ENCODE results near the gene DPF3.

DNA sequence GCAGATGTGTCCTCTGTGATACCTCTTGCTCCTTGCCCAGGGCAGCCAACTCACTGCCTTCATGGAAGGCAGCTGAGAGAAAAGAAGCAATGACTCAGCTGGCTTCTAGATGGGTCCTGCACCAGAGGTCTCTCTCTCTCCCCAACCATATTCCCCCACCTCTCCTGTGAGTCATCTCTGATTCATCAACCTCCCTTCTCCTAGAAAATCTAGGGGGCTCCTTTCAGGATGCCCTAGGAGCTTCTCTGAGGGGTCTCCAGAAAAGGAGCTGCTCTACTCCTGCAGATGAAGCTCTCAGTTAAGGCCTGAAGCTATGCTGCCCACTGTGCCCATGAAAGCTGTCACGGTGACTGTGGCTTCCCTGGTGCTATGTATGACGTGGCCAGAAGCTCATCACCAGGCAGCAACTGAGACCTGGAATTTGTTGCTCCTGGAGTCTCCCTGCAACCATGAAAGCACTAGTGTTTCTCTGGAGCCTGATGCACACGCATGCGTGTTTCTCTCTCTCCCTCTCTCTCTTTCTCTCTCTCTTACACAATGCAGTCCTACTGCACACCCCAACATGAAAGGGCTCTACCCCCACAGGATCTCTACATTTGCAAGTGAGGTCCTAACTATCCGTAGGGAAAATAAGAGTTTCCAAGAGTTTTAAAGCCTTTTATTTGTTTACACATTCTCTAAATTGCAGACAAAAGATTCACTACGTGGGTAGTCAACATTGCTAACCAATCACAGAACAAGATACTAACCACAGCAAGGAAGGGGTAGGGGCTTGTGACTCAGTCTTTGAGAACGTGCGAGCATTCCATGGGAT is 285.3 kb downstream of the DPF3 start:
- TF ChIP-seq, protein P1, sequence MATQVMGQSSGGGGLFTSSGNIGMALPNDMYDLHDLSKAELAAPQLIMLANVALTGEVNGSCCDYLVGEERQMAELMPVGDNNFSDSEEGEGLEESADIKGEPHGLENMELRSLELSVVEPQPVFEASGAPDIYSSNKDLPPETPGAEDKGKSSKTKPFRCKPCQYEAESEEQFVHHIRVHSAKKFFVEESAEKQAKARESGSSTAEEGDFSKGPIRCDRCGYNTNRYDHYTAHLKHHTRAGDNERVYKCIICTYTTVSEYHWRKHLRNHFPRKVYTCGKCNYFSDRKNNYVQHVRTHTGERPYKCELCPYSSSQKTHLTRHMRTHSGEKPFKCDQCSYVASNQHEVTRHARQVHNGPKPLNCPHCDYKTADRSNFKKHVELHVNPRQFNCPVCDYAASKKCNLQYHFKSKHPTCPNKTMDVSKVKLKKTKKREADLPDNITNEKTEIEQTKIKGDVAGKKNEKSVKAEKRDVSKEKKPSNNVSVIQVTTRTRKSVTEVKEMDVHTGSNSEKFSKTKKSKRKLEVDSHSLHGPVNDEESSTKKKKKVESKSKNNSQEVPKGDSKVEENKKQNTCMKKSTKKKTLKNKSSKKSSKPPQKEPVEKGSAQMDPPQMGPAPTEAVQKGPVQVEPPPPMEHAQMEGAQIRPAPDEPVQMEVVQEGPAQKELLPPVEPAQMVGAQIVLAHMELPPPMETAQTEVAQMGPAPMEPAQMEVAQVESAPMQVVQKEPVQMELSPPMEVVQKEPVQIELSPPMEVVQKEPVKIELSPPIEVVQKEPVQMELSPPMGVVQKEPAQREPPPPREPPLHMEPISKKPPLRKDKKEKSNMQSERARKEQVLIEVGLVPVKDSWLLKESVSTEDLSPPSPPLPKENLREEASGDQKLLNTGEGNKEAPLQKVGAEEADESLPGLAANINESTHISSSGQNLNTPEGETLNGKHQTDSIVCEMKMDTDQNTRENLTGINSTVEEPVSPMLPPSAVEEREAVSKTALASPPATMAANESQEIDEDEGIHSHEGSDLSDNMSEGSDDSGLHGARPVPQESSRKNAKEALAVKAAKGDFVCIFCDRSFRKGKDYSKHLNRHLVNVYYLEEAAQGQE (IDR thresholded peaks at IDR 0.05; ENCODE audit: low read depth) = no peak
- TF ChIP-seq CEBPB (IDR thresholded peaks at IDR 0.05) (no peak), RAD21 (IDR thresholded peaks at IDR 0.05; ENCODE audit: low read depth) (no peak), EP300 (IDR thresholded peaks at IDR 0.05; ENCODE audit: borderline replicate concordance) (no peak), ZBTB7A (IDR thresholded peaks at IDR 0.05; ENCODE audit: low read depth) (no peak), TCF12 (IDR thresholded peaks at IDR 0.05; ENCODE audit: low read depth) (no peak), YY1 (IDR thresholded peaks at IDR 0.05; ENCODE audit: low read depth) (no peak), TAF1 (IDR thresholded peaks at IDR 0.05; ENCODE audit: low read depth) (no peak)
- TF ChIP-seq, protein P2, sequence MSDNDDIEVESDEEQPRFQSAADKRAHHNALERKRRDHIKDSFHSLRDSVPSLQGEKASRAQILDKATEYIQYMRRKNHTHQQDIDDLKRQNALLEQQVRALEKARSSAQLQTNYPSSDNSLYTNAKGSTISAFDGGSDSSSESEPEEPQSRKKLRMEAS (IDR thresholded peaks at IDR 0.05) = no peak
